ENCODE data around the gene TAF11L14.

TAF11L14 gene

DNA sequence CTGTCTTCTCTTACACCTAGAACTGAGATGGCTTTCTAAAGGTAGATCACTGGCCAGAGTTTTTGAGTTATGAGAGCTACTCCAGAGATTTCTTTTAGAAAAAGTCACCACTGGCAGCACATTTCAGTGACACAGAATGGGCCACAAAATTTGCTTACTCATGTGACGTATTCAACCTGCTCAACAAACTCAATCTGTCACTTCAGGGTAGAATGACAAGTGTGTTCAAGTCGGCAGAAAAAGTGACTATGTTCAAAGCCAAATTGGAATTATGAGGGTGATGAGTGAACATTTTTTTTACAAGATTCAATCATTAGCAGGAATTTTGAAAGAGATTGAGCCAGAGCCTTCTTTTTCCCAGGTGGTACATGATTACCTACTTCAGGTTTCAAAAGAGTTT lies 46.5 kb downstream of the TAF11L14 start:
- DNase-seq = no peak
